Astrocyte (in vitro differentiated cells and primary cell): ENCODE data around the gene RGS1. TPM values are rescaled to one million over a fixed set of nuclear protein-coding genes. Genes with fewer than 3 reads are reported as not detected.
A peak's percentile ranks its signal among the peaks of the same experiment; 100 is the strongest.

Experiments
- DNase-seq: peaks from one replicate; pipeline ENCODE4 v3.0.0-alpha.2; 2010; ENCODE audit warnings: low read depth
- FAIRE-seq: peaks from 2 replicates; lab custom pipeline; 2011; peaks lifted over from hg19 to GRCh38; lab: Jason Lieb, UNC
- H2AFZ ChIP-seq: 2 replicates; pipeline ENCODE4 v1.6.0; 2012; ENCODE audit warnings: low read depth, low read length, inconsistent platforms
- H3K27ac ChIP-seq: 2 replicates; pipeline ENCODE4 v1.5.1; 2011; ENCODE audit warnings: low read depth, low read length, inconsistent platforms
- H3K27me3 ChIP-seq: 2 replicates; pipeline ENCODE4 v1.6.0; 2011; ENCODE audit warnings: low read length, inconsistent platforms; ENCODE audit not compliant: insufficient read depth
- H3K36me3 ChIP-seq: 2 replicates; pipeline ENCODE4 v1.5.1; 2011; ENCODE audit warnings: low read length, inconsistent platforms; ENCODE audit not compliant: insufficient read depth
- H3K4me1 ChIP-seq: 2 replicates; pipeline ENCODE4 v1.5.1; 2011; ENCODE audit warnings: low read length, inconsistent platforms; ENCODE audit not compliant: insufficient read depth
- H3K4me2 ChIP-seq: 2 replicates; pipeline ENCODE4 v1.6.0; 2012; ENCODE audit warnings: low read length, inconsistent platforms
- H3K4me3 ChIP-seq: 2 replicates; pipeline ENCODE4 v1.5.1; 2011; ENCODE audit warnings: low read depth, mild to moderate bottlenecking, low read length, inconsistent platforms; ENCODE audit not compliant: insufficient read depth
- H3K79me2 ChIP-seq: 2 replicates; pipeline ENCODE4 v1.6.0; 2012; ENCODE audit warnings: mild to moderate bottlenecking, low read length, inconsistent platforms; ENCODE audit not compliant: insufficient read depth
- H3K9ac ChIP-seq: 2 replicates; pipeline ENCODE4 v1.6.0; 2012; ENCODE audit warnings: mild to moderate bottlenecking, low read length, inconsistent platforms
- H3K9me3 ChIP-seq: 2 replicates; pipeline ENCODE4 v1.5.1; 2012; ENCODE audit warnings: low read depth, mild to moderate bottlenecking, low read length, inconsistent platforms; ENCODE audit not compliant: insufficient read depth
- H4K20me1 ChIP-seq: 2 replicates; pipeline ENCODE4 v1.6.0; 2012; ENCODE audit warnings: low read length, inconsistent platforms; ENCODE audit not compliant: insufficient read depth
- H3K27ac Mint-ChIP-seq: one replicate; pipeline ENCODE4 v1.8.0; 2021; ENCODE audit warnings: mild to moderate bottlenecking, mixed read lengths; ENCODE audit not compliant: unreplicated experiment
- H3K27me3 Mint-ChIP-seq: one replicate; pipeline ENCODE4 v1.8.0; 2021; ENCODE audit warnings: low read depth, mixed read lengths; ENCODE audit not compliant: unreplicated experiment
- H3K36me3 Mint-ChIP-seq: one replicate; pipeline ENCODE4 v1.8.0; 2021; ENCODE audit warnings: low read depth, mixed read lengths; ENCODE audit not compliant: unreplicated experiment
- H3K4me1 Mint-ChIP-seq: one replicate; pipeline ENCODE4 v1.8.0; 2021; ENCODE audit warnings: low read depth, mixed read lengths; ENCODE audit not compliant: unreplicated experiment
- H3K4me3 Mint-ChIP-seq: one replicate; pipeline ENCODE4 v1.8.0; 2021; ENCODE audit warnings: mild to moderate bottlenecking, moderate library complexity, mixed read lengths; ENCODE audit not compliant: unreplicated experiment
- H3K9me3 Mint-ChIP-seq: one replicate; pipeline ENCODE4 v1.8.0; 2021; ENCODE audit warnings: mild to moderate bottlenecking, mixed read lengths; ENCODE audit not compliant: unreplicated experiment
- CTCF ChIP-seq: IDR thresholded peaks from 2 replicates; pipeline ENCODE4 v1.5.1; 2011; ENCODE audit warnings: low read depth, mild to moderate bottlenecking, inconsistent platforms, low read length, moderate library complexity; ENCODE audit not compliant: insufficient read depth
- EZH2 ChIP-seq: IDR thresholded peaks from 2 replicates; pipeline ENCODE4 v1.6.1; 2012; ENCODE audit warnings: mild to moderate bottlenecking, low read length, inconsistent platforms; ENCODE audit not compliant: insufficient read depth
- total RNA-seq: library from RNA; stranded (reverse); gene quantifications from 2 replicates; pipeline ENCODE4 v1.2.1, GENCODE V29; 2021

RGS1 gene
- total RNA-seq, 1 donor from 2014 or later = not detected

- Mint-ChIP-seq H3K9me3 (no peaks in the 10 kb centered on the region), H3K4me3 (no peak overlapping the region), H3K27me3 (no peaks in the 10 kb centered on the region), H3K36me3 (no peaks in the 10 kb centered on the region), H3K4me1 (peaks cover 27% of the 10 kb centered on the region), H3K27ac (peak overlapping the region; percentile 75)
- DNase-seq (peak; percentile 99), FAIRE-seq (peak; percentile 100)
- Histone ChIP-seq H3K27me3 (no peaks in the 10 kb centered on the region), H3K4me3 (no peak overlapping the region), H2AFZ (peak overlapping the region; percentile 40), H3K4me1 (peaks cover 28% of the 10 kb centered on the region), H3K27ac (peak overlapping the region; percentile 93), H4K20me1 (no peaks in the 10 kb centered on the region), H3K9ac (peak overlapping the region; percentile 66), H3K9me3 (no peaks in the 10 kb centered on the region), H3K79me2 (no peaks in the 10 kb centered on the region), H3K36me3 (no peaks in the 10 kb centered on the region), H3K4me2 (peak overlapping the region; percentile 59)
- TF ChIP-seq CTCF = no peak
- no peak for TF ChIP-seq EZH2
Measured at GRCh38 chr1:192559115-192560006, 16.2 kb upstream of the RGS1 start.

GRCh38 chr1:192561301-192561700, 14.3 kb upstream of the RGS1 start:
- Histone ChIP-seq H3K9me3 (no peaks in the 10 kb centered on the region), H3K27ac (no peak overlapping the region), H3K4me1 (peaks cover 28% of the 10 kb centered on the region), H2AFZ (no peak overlapping the region), H3K27me3 (no peaks in the 10 kb centered on the region), H3K4me3 (no peak overlapping the region), H3K79me2 (no peaks in the 10 kb centered on the region), H3K4me2 (no peak overlapping the region), H3K36me3 (no peaks in the 10 kb centered on the region), H3K9ac (no peak overlapping the region), H4K20me1 (no peaks in the 10 kb centered on the region)
- FAIRE-seq = no peak
- no peak overlapping the region for H3K4me3 Mint-ChIP-seq
- no peaks in the 10 kb centered on the region for H3K27me3 Mint-ChIP-seq
- H3K4me1 Mint-ChIP-seq = peaks cover 27% of the 10 kb centered on the region
- TF ChIP-seq EZH2 (no peak), CTCF (no peak)
- no peaks in the 10 kb centered on the region for H3K36me3 Mint-ChIP-seq
- H3K9me3 Mint-ChIP-seq = no peaks in the 10 kb centered on the region
- no peak for DNase-seq
- no peak overlapping the region for H3K27ac Mint-ChIP-seq

- no peak for FAIRE-seq
- Mint-ChIP-seq H3K4me1 (peaks cover 20% of the 10 kb centered on the region), H3K9me3 (no peaks in the 10 kb centered on the region), H3K27ac (no peak overlapping the region), H3K27me3 (no peaks in the 10 kb centered on the region), H3K4me3 (no peak overlapping the region), H3K36me3 (no peaks in the 10 kb centered on the region)
- no peak overlapping the region for H3K4me3 ChIP-seq
- no peaks in the 10 kb centered on the region for H3K36me3 ChIP-seq
- no peak overlapping the region for H2AFZ ChIP-seq
- H3K27ac ChIP-seq = no peak overlapping the region
- H3K79me2 ChIP-seq = no peaks in the 10 kb centered on the region
- H3K4me1 ChIP-seq = peaks cover 21% of the 10 kb centered on the region
- no peak overlapping the region for H3K4me2 ChIP-seq
- no peak for DNase-seq
- H4K20me1 ChIP-seq = no peaks in the 10 kb centered on the region
- no peaks in the 10 kb centered on the region for H3K9me3 ChIP-seq
- H3K9ac ChIP-seq = no peak overlapping the region
- TF ChIP-seq CTCF (no peak), EZH2 (no peak)
- H3K27me3 ChIP-seq = no peaks in the 10 kb centered on the region
Measured at GRCh38 chr1:192563129-192563528, 12.4 kb upstream of the RGS1 start.
